ENCODE measurements around the gene KCTD1.

Gene KCTD1

GRCh38 chr18:26547646-26548414, 523 bp downstream of the KCTD1 start:
- no peak for DNase-seq

GRCh38 chr18:26546875-26547645, 1.3 kb downstream of the KCTD1 start:
- no peak for DNase-seq

DNA sequence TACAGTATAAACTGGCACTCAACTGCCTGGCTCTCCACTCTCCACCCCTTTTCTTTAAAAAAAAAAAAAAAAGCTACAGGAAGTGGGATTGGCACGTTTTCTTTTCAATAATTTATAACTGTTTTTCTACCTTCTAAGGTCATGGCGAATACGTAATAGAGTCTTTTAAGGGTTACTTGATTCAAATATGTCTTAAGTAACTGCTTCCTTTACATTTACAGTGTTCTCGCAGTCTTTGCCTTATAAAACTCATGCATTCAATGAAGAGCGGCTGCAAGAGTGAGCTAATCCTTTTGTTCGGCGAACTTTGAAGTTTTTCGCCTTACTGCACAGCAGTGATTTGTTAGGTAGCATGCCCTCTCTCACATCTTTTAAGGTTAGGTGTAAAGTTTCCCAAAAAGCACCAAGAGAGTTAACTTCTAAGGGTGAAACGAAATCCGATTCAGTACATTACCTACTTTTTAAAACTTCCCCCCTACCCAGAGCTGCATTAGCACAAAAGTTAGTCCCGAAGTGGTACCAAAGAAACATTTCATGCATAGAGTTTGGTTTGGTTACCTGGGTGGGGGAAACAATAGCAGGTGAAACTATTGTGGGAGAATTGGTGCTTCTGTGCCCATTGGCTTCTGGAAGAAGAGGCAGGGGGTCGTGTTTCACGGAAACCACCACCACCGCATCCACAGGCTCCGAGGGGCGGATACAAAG, 2.0 kb downstream of the KCTD1 start:
- DNase-seq = no peak

DNA sequence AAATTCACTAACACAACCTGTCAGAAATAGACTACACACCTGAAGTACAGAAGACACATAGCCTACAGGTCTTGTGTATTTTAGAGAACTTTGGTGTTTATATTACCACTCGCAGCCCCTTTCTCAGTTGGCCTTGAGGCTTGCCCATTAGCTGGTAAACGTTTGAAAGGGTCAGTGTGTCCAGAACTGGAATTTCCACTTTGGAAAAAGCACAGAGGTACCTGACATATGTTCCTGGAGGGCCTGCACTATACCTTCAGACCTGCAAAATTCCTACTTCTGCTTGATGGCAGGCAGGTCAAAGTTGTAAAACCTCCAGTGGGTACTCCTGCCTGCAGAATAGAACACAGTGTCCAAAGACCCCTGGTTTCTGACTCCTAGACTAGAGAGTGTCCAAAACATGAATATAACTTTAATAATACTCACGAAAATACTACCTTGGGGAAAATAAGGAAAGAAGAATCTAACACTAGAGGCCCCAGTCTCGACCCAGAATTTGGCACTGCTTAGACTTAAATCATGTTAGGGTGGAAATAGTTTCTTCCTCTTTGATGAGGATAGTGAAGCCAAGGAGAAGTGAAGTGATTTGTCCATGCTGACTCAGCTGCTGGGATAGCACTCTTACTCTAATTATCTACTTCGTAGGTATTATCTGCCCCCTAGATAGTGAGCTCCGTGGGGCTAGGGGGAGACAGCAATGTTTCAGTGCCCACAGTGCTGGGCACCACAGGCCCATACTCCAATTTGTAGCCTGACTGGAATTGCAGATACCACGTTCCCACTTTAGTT, 2.8 kb downstream of the KCTD1 start:
- no peak for DNase-seq

GRCh38 chr18:26544451-26544850, 3.9 kb downstream of the KCTD1 start:
- DNase-seq = no peak

DNA sequence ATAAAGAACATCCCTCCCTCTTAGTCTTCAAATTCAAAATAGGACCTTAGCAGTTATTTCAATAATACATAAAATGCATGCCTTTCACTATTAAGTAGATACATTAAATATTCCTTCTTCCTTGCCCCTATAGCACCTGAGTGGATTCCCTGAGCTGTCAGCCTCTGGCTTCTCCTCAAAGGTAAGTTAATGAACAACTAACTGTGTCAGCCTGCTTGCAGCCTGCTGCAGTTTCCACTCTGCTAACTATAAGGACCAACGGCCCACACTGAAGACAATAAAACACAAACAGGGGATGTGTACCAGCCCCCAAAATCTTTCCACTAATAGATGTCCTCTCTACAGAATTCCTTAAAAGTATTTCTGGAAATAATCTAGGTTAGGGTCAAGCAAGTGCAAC, 5.0 kb downstream of the KCTD1 start:
- no peak for DNase-seq

DNA sequence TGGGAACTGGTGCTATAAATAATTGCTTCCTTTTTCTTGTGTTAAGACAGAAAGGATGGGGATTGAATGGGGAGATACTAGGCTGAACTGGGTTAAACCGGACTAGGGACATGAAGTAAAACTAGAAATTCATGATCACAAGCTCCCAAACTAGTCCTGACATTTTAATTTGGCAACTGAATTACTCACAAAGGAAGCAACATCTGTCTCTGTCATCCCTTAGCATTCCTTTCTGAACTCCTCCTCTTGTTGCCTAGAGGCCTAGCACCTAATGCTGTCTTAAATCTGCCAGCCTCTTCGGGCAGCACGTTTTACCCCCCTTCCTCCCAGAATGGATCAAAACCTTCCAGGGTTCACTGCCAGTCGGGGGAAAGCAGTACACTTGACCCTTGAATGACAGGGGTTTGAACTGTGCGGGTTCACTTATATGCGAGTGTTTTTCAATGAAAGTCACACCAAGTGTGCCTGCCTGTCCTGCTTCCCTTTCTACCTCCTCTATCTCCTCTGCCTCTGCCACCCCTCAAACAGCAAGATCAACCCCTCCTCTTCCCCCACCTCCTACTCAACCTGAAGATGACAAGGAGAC, 8.2 kb downstream of the KCTD1 start:
- no peak for DNase-seq

- DNase-seq = no peak
Measured at GRCh38 chr18:26538524-26538923, 9.8 kb downstream of the KCTD1 start.

DNA sequence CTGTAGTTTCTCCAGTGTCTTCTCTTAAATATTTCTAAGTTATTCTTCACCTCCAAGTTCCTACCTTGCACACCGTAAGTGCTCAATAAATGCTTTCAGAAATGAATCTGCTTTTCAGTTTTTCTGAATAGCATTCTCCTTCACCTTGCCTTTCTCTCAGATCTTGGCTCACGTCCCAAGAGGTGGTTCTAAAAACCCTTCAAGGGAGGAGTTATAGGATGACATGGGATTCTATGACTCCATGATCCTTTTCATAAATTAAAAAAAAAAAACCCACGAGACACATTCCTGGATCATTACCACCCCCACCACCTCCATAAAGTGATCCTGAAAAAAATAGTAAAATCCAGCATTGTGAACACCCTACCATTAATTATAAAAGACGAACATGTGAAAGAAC, 11.7 kb downstream of the KCTD1 start:
- DNase-seq = no peak

- DNase-seq = no peak
Measured at GRCh38 chr18:26536032-26536431, 12.3 kb downstream of the KCTD1 start.

DNA sequence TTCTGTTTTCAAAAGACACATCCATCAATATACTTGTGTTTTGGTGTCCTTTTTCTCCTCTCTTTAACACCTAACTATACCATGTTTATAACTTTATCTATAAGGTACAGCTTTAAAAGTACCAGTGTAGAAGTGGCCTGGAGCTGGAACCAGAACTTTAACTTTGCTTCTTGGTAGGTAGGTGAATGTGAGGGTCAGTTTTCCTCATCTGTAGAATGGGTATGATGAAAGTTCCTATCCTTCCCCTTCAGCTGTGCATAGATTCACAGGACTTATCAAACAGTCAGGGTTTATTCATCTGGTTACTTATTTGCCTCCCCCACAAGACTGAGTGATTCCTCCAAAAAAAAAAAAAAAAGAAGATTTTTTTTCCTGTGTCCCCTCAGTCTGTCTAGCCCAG, 12.7 kb downstream of the KCTD1 start:
- DNase-seq = no peak

- DNase-seq = no peak
Measured at GRCh38 chr18:26532367-26533340, 15.7 kb downstream of the KCTD1 start.

DNA sequence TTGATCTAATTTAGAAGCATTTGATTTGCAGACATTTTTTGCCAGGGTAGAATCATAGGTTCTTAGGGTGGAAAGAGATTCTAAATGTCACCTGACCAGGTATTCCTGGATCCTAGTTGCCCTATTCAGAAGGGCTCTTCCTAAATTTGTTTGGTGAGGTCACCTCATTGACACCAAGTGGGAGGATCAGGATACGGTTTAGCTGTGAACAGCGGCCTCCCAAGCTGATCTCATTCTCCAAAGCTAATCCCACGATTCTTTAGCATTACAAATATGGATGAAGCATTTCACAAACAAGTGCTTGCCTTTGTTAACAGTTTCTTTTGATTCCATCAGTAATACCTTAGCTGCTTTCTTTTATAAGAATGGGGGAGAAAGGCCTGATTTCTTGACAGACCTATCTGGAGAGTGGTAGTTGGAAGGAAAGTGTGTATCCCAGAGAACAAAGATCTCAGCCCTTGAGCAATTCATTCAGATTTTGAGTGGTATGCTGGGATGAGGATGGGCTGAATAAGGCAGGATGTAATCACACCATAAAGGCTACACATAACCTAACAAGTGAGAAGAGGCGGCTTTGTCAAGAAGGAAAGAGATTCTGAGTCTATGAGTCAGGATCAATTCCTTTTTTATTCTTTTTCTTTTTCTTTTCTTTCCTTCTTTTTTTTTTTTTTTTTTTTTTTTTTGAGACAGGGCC, 16.6 kb downstream of the KCTD1 start:
- no peak for DNase-seq

DNA sequence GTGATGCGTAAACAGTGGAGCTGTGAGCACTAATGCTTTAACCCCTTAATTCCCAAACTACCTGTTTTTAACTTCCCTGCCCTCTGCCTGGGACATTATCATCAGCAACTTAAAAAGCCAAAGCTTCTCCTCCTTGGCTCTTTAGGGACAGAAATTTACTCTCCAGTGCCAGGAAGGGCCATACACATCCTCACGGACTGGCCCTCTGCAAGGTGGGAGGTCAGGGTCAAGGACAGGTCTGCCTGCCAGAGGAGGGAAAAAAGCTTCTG, 21.5 kb downstream of the KCTD1 start:
- no peak for DNase-seq

GRCh38 chr18:26526128-26526965, 22.0 kb downstream of the KCTD1 start:
- no peak for DNase-seq

DNA sequence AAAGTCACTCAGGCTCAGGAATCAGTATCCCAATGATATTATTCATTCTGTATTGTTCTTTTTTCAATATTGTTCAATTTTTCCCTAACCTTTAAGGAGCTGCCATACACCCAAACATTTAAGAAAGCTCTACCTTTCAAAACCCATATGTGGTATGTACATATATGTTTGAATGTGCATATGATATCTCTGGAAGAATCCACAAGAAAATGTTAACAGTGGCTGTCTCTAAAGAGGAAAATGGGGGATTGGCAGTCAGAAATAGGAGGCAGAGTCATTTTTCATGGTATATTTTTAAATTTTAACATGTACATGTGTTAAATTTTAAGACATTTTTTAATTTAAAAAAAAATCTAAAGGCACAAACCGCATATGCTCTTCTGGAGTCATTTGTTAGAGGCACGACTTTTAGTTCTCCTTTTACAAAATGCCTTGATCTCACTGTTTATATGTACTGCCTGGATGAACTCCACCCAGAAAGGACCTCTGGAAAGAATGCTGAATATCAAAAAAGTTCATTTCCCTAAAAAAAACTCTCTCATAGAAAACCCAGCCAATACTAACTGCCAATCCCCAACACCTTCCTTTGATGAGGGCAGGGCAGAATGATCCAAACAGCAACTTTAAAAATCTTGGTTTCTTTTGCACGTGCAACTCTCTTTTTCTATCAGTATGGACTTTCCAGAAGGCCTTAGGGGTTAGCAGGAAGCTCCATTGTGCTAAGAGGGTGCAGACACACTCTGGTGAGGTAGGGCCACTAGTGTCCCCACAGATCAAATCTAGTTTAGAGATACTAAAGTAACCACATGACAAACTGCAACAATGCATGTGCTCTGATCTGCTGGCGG, 23.6 kb downstream of the KCTD1 start:
- DNase-seq = no peak

- no peak for DNase-seq
Measured at GRCh38 chr18:26524002-26524401, 24.4 kb downstream of the KCTD1 start.

DNA sequence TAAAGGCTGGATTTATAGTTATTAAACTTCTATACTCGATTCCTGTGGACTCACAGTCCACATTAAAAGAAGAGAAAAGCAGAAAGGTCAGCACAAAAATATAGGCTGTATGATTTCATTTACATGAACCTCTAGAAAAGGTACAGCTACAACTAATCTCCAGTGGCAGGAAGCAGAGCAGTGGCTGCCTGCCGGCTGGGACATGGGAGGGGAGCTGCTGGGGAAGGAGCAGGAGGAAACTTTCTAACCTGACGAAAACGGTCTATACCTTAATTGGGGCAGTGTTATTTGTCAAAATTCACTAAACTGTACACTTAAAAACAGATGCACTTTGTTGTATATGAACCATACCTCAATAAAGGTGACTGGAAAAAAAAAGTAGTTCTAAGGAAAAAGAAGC, 26.7 kb downstream of the KCTD1 start:
- DNase-seq = no peak

DNA sequence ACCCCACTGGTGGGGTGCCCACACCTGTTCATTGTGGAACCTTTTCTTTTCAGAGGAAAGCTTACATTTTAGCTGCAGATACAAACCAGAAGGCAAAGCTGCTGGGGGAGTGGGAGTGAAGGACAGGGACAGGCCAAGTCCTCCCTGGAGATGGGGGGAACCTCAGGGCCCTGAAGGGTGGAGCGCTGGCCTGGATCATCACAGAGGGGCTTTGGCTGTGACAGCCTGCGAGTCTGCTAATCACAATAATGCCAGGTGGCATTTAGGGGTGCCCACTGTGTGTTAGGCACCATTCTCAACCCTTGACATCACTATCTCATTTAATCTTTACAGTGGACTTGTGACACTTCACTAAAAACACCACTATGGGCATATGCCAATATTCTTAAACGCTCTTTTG, 27.4 kb downstream of the KCTD1 start:
- DNase-seq = no peak
